ENCODE results near the gene NDUFB2. TPM values are rescaled to one million over a fixed set of nuclear protein-coding genes. Genes with fewer than 3 reads are reported as not detected.

NDUFB2 gene
- total RNA-seq, 2 experiments from 2014 or later = 73.7 to 84.4 TPM

GRCh38 chr7:140672382-140673062 is 24.0 kb upstream of the NDUFB2 start, which contains the start of gene ADCK2:
Gene ADCK2 (plus strand): TSS chr7:140672945. CDS start chr7:140673331, 386 bp downstream.
- peak within 1 kb of the TSS; percentile 88 for H3K4me3 Mint-ChIP-seq
- no peaks in the 10 kb centered on the region for H3K27me3 Mint-ChIP-seq
- peaks cover 29% of the 10 kb centered on the region for H3K4me1 ChIP-seq (ENCODE audit: insufficient read depth, low read length)
- peaks cover 22% of the 10 kb centered on the region for H3K36me3 Mint-ChIP-seq (ENCODE audit: low read depth)
- peak within 1 kb of the TSS; percentile 71 to 79 for H3K27ac ChIP-seq (ENCODE audit: low read depth in 1 of 2, low read length in 2 of 2)
- peak within 1 kb of the TSS; percentile 63 for H3K4me3 ChIP-seq (ENCODE audit: low read length)
- intact Hi-C loops (cut with DNase I, micrococcal nuclease) = loop anchor here (1.0 to 5.0 kb wide), 6 partner anchors 24 to 345 kb away; partner anchors contain the start of genes MKRN1 (in 2 of the 2), NDUFB2 (in 2 of the 2), BRAF (in 1 of the 2) and RAB19 (in 1 of the 2)
- CTCF ChIA-PET = interaction anchor here (1.0 kb wide), 1 partner anchor 261 kb away, joined by 3 read pairs; no protein-coding TSS in a partner anchor
- peaks cover 9% of the 10 kb centered on the region for H3K36me3 ChIP-seq (ENCODE audit: insufficient read depth, low read length)
- H3K9me3 Mint-ChIP-seq = no peaks in the 10 kb centered on the region
- DNase-seq = peak in 13 of 14 experiments; percentile 36 to 84 (median 54)
- H3K27ac Mint-ChIP-seq = peak within 1 kb of the TSS; percentile 90
- no peaks in the 10 kb centered on the region for H3K9me3 ChIP-seq (ENCODE audit: control insufficient read depth in 1 of 2, insufficient read depth in 1 of 2, low read length in 2 of 2)
- peak; percentile 66 for ATAC-seq (ENCODE audit: poor library complexity)
- peaks cover 32% of the 10 kb centered on the region for H3K4me1 Mint-ChIP-seq (ENCODE audit: low read depth)
- POLR2A ChIA-PET = interaction anchor here (0.7 to 2.7 kb wide), 13 partner anchors 12 to 1029 kb away, joined by 3 to 20 read pairs (median 6); partner anchors contain the start of genes BRAF, DENND11, MRPS33 and NDUFB2
- TF ChIP-seq CTCF (IDR thresholded peaks at IDR 0.05) = no peak
- H3K27me3 ChIP-seq (ENCODE audit: control insufficient read depth in 1 of 2, insufficient read depth in 2 of 2, low read length in 2 of 2) = no peaks in the 10 kb centered on the region

- no peak for TF ChIP-seq CTCF (IDR thresholded peaks at IDR 0.05)
- H3K36me3 Mint-ChIP-seq (ENCODE audit: low read depth) = peaks cover 29% of the 10 kb centered on the region
- peak overlapping the region; percentile 90 for H3K27ac Mint-ChIP-seq
- ATAC-seq (ENCODE audit: poor library complexity) = peak; percentile 74
- peaks cover 32% of the 10 kb centered on the region for H3K4me1 Mint-ChIP-seq (ENCODE audit: low read depth)
- Histone ChIP-seq H3K27ac (ENCODE audit: low read depth in 1 of 2, low read length in 2 of 2) (peak overlapping the region; percentile 71 to 79), H3K36me3 (ENCODE audit: insufficient read depth, low read length) (peaks cover 9% of the 10 kb centered on the region), H3K9me3 (ENCODE audit: control insufficient read depth in 1 of 2, insufficient read depth in 1 of 2, low read length in 2 of 2) (no peaks in the 10 kb centered on the region), H3K27me3 (ENCODE audit: control insufficient read depth in 1 of 2, insufficient read depth in 2 of 2, low read length in 2 of 2) (no peaks in the 10 kb centered on the region), H3K4me3 (ENCODE audit: low read length) (peak overlapping the region; percentile 63), H3K4me1 (ENCODE audit: insufficient read depth, low read length) (peaks cover 29% of the 10 kb centered on the region)
- intact Hi-C loops (cut with DNase I, micrococcal nuclease) = loop anchor here (1.0 to 5.0 kb wide), 6 partner anchors 23 to 344 kb away; partner anchors contain the start of genes MKRN1 (in 2 of the 2), NDUFB2 (in 2 of the 2), BRAF (in 1 of the 2) and RAB19 (in 1 of the 2)
- H3K27me3 Mint-ChIP-seq = no peaks in the 10 kb centered on the region
- ChIA-PET POLR2A (interaction anchor here (0.7 to 2.7 kb wide), 13 partner anchors 13 to 1029 kb away, joined by 3 to 20 read pairs (median 6); partner anchors contain the start of genes BRAF, DENND11, MRPS33 and NDUFB2), CTCF (interaction anchor here (1.0 kb wide), 1 partner anchor 261 kb away, joined by 3 read pairs; no protein-coding TSS in a partner anchor)
- DNase-seq = peak; percentile 39 to 82 (median 59)
- H3K4me3 Mint-ChIP-seq = peak overlapping the region; percentile 88
- H3K9me3 Mint-ChIP-seq = no peaks in the 10 kb centered on the region
Observed at GRCh38 chr7:140673063-140673773, 23.3 kb upstream of the NDUFB2 start.

GRCh38 chr7:140673774-140674155 is 22.7 kb upstream of the NDUFB2 start:
- peaks cover 32% of the 10 kb centered on the region for H3K4me1 Mint-ChIP-seq (ENCODE audit: low read depth)
- POLR2A ChIA-PET = interaction anchor here (1.0 to 2.7 kb wide), 12 partner anchors 13 to 1028 kb away, joined by 3 to 20 read pairs (median 6); partner anchors contain the start of genes BRAF, DENND11, MRPS33 and NDUFB2
- Histone ChIP-seq H3K4me1 (ENCODE audit: insufficient read depth, low read length) (peaks cover 29% of the 10 kb centered on the region), H3K27ac (ENCODE audit: low read depth in 1 of 2, low read length in 2 of 2) (peak overlapping the region; percentile 71 to 79), H3K27me3 (ENCODE audit: control insufficient read depth in 1 of 2, insufficient read depth in 2 of 2, low read length in 2 of 2) (no peaks in the 10 kb centered on the region), H3K36me3 (ENCODE audit: insufficient read depth, low read length) (peaks cover 9% of the 10 kb centered on the region), H3K9me3 (ENCODE audit: control insufficient read depth in 1 of 2, insufficient read depth in 1 of 2, low read length in 2 of 2) (no peaks in the 10 kb centered on the region), H3K4me3 (ENCODE audit: low read length) (peak overlapping the region; percentile 63)
- H3K9me3 Mint-ChIP-seq = no peaks in the 10 kb centered on the region
- no peaks in the 10 kb centered on the region for H3K27me3 Mint-ChIP-seq
- intact Hi-C loops (cut with DNase I, micrococcal nuclease) = loop anchor here (1.0 to 5.0 kb wide), 6 partner anchors 23 to 344 kb away; partner anchors contain the start of genes MKRN1 (in 2 of the 2), NDUFB2 (in 2 of the 2), BRAF (in 1 of the 2) and RAB19 (in 1 of the 2)
- DNase-seq (no peak), ATAC-seq (ENCODE audit: poor library complexity) (no peak)
- peak overlapping the region; percentile 90 for H3K27ac Mint-ChIP-seq
- peaks cover 34% of the 10 kb centered on the region for H3K36me3 Mint-ChIP-seq (ENCODE audit: low read depth)
- TF ChIP-seq CTCF (IDR thresholded peaks at IDR 0.05) = no peak
- CTCF ChIA-PET = interaction anchor here (1.0 kb wide), 1 partner anchor 260 kb away, joined by 3 read pairs; no protein-coding TSS in a partner anchor
- peak overlapping the region; percentile 88 for H3K4me3 Mint-ChIP-seq
